ENCODE data around the gene PTPN6.
"Not testable (repeated sequence)": the region's sequence is repeated elsewhere in the genome, so short reads cannot be mapped to it uniquely, and the experiment has no call there.

PTPN6 gene

GRCh38 chr12:6950811-6951540 is at the start of gene PTPN6:
Gene PTPN6 (plus strand): TSS chr12:6951356. CDS start chr12:6951513, 157 bp downstream.
- DNase-seq (peak; percentile 68 to 77), ATAC-seq (peak; percentile 48)
- no peaks in the 10 kb centered on the region for H3K27me3 Mint-ChIP-seq
- peak within 1 kb of the TSS; percentile 93 to 95 for H3K4me3 Mint-ChIP-seq
- no peaks in the 10 kb centered on the region for H3K9me3 Mint-ChIP-seq
- peaks cover 72% of the 10 kb centered on the region for H3K4me1 Mint-ChIP-seq
- H3K27ac Mint-ChIP-seq, result peak within 1 kb of the TSS; percentile 90 to 94

- no peaks in the 10 kb centered on the region for H3K9me3 Mint-ChIP-seq
- H3K4me1 Mint-ChIP-seq, result peaks cover 16% of the 10 kb centered on the region
- no peak for DNase-seq
- no peaks in the 10 kb centered on the region for H3K27me3 Mint-ChIP-seq
- H3K4me3 Mint-ChIP-seq, result no peak overlapping the region
- H3K27ac Mint-ChIP-seq, result no peak overlapping the region
- no peak for ATAC-seq
These were observed 48.7 kb upstream of the PTPN6 start for GRCh38 chr12:6902448-6902847.

- H3K4me1 Mint-ChIP-seq, result peaks cover 16% of the 10 kb centered on the region
- ATAC-seq (no peak), DNase-seq (no peak)
- H3K27me3 Mint-ChIP-seq, result no peaks in the 10 kb centered on the region
- no peak overlapping the region for H3K4me3 Mint-ChIP-seq
- no peaks in the 10 kb centered on the region for H3K9me3 Mint-ChIP-seq
- no peak overlapping the region for H3K27ac Mint-ChIP-seq
These were observed 47.4 kb upstream of the PTPN6 start for GRCh38 chr12:6903722-6904121.

DNA sequence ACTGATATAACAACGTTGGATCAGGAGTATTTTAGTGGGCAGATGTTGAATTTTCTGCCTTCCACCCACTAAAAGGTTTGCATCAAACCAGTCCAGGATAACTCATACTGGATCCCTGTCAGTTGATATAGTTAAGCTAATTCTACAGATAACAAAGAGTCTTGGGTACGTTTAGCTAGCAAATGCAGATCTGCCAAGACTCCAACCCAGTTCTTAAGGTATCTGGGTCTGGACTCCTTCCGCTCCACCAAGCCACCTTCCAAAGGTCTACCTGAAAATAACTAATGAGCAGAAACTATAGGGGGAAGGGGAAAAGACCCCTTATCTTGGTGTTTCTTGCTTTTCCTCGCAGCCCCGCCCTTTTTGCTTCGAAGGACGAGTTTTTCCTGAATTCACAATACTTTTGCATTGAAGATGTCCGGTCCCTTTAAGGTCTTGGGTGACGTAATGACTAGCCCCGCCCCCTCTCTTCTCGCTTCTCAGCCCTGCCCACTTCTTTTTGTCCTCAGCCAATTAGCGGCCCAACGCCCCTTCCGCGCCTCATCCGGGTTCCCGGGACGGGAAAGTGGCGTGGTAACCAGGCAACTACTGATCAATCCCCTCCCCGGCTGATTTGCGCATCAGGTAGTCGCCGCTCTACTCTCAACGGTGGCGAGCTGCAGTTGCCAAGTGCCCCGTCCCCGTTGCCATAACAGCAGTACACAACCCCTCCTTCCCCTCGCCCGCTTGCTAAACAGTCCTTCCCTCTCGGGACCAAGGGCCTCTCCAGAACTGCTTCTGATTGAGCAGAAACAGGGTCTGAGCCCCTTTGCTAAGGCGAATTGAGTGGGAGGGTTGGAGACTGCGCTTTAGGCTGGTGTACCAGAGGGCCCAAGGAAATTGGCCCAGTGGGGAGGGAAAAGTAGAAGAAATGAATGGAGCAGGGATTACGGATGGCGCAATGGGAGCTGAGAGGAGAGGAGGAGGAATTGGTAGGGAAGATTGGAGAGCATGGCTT is 46.6 kb upstream of the PTPN6 start, which contains the start of gene LRRC23:
LRRC23 (plus strand) TSS at position 543 of the 997 bp plus-strand sequence. CDS start 812 bp downstream, outside the sequence.
- no peaks in the 10 kb centered on the region for H3K27me3 Mint-ChIP-seq
- peak; percentile 97 for ATAC-seq
- H3K27ac Mint-ChIP-seq, result no peak within 1 kb of the TSS
- H3K4me1 Mint-ChIP-seq, result peaks cover 12% of the 10 kb centered on the region
- H3K9me3 Mint-ChIP-seq, result no peaks in the 10 kb centered on the region
- H3K4me3 Mint-ChIP-seq, result no peak within 1 kb of the TSS
- DNase-seq, result peak; percentile 94 to 98

- DNase-seq (no peak), ATAC-seq (no peak)
- Mint-ChIP-seq H3K27me3 (no peaks in the 10 kb centered on the region), H3K9me3 (no peaks in the 10 kb centered on the region), H3K4me1 (peaks cover 4% of the 10 kb centered on the region), H3K27ac (no peak overlapping the region), H3K4me3 (no peak overlapping the region)
These were observed 45.6 kb upstream of the PTPN6 start for GRCh38 chr12:6905414-6906040.

- DNase-seq, H3K27ac Mint-ChIP-seq, H3K4me1 Mint-ChIP-seq, H3K9me3 Mint-ChIP-seq, H3K27me3 Mint-ChIP-seq, ATAC-seq, H3K4me3 Mint-ChIP-seq: not testable (repeated sequence)
These were observed 43.0 kb upstream of the PTPN6 start for GRCh38 chr12:6908141-6908540.

- Mint-ChIP-seq H3K4me1 (peaks cover 17% of the 10 kb centered on the region), H3K4me3 (no peak overlapping the region), H3K27me3 (no peaks in the 10 kb centered on the region), H3K9me3 (no peaks in the 10 kb centered on the region), H3K27ac (no peak overlapping the region)
- no peak for ATAC-seq
- no peak for DNase-seq
These were observed 41.6 kb upstream of the PTPN6 start for GRCh38 chr12:6909421-6910145.

DNA sequence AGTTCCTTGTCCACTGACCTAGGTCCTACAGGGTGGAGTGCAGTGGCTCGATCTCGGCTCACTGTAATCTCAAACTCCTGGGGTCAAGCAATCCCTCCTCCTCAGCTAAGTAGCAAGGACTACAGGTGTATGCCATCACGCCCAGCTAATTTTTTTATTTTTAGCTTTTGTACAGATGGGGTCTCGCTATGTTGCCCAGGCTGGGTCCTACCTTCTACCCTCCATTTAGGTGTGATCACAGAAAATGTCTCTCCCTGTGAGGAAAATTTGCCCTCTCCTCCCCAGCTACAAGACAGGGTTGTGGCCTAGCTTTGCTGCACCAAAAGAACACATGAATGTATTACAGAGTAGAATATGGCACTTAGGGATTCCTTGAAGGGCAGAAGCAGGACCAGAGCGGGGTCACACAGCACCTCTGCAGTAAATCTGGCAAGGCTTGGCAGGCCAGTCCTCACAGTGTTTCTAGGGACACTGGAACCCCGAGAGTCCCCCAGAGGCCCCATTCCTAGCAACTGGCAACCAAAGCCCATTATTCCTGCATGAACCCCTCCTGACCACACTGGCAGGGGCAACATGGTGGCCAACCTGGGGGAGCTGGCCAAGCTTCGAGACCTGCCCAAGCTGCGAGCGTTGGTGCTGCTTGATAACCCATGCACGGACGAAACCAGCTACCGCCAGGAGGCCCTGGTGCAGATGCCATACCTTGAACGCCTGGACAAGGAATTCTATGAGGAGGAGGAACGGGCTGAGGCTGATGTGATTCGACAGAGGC is 38.8 kb upstream of the PTPN6 start:
- H3K4me3 Mint-ChIP-seq, result peak overlapping the region; percentile 53 to 84
- no peak for DNase-seq
- no peaks in the 10 kb centered on the region for H3K9me3 Mint-ChIP-seq
- no peak for ATAC-seq
- no peaks in the 10 kb centered on the region for H3K27me3 Mint-ChIP-seq
- peak overlapping the region in 1 of 2 donors; percentile 57 for H3K27ac Mint-ChIP-seq
- H3K4me1 Mint-ChIP-seq, result peaks cover 42% of the 10 kb centered on the region

DNA sequence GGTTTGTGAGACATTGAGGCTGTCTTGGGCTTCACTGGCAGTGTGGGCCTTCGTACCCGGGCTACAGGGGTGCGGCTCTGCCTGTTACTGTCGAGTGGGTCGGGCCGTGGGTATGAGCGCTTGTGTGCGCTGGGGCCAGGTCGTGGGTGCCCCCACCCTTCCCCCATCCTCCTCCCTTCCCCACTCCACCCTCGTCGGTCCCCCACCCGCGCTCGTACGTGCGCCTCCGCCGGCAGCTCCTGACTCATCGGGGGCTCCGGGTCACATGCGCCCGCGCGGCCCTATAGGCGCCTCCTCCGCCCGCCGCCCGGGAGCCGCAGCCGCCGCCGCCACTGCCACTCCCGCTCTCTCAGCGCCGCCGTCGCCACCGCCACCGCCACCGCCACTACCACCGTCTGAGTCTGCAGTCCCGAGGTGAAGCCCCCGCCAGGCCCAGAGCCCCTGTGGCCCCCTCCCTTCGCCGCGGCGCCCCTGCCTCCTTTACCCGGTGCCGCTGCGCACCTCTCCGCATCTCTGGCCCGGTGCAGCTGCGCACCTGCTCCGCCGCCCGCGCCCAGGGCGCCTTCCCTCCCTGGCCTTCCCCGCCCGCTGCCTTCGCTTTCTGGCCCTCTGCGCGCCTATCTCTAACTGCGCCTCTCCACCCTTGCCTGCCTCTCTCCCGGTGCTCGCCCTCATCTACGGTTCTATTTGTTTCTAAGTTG is 36.8 kb upstream of the PTPN6 start, which contains the start of gene ENO2:
ENO2 (plus strand) TSS at position 335 of the 701 bp plus-strand sequence. CDS start 1,253 bp downstream, outside the sequence.
- Mint-ChIP-seq H3K27me3 (no peaks in the 10 kb centered on the region), H3K27ac (peak within 1 kb of the TSS; percentile 94 to 96), H3K4me1 (peaks cover 47% of the 10 kb centered on the region), H3K9me3 (no peaks in the 10 kb centered on the region), H3K4me3 (peak within 1 kb of the TSS; percentile 94 to 97)
- DNase-seq, result peak; percentile 76 to 81
- peak; percentile 93 for ATAC-seq

- Mint-ChIP-seq H3K27me3 (no peaks in the 10 kb centered on the region), H3K4me3 (peak overlapping the region; percentile 94 to 97), H3K27ac (peak overlapping the region; percentile 94 to 96), H3K9me3 (no peaks in the 10 kb centered on the region), H3K4me1 (peaks cover 55% of the 10 kb centered on the region)
- ATAC-seq (peak; percentile 10), DNase-seq (no peak)
These were observed 36.0 kb upstream of the PTPN6 start for GRCh38 chr12:6914947-6915788.

GRCh38 chr12:6915789-6916285 is 35.3 kb upstream of the PTPN6 start:
- H3K27me3 Mint-ChIP-seq, result no peaks in the 10 kb centered on the region
- no peaks in the 10 kb centered on the region for H3K9me3 Mint-ChIP-seq
- DNase-seq (no peak), ATAC-seq (no peak)
- peak overlapping the region in 1 of 2 donors; percentile 61 for H3K27ac Mint-ChIP-seq
- peak overlapping the region; percentile 94 to 97 for H3K4me3 Mint-ChIP-seq
- H3K4me1 Mint-ChIP-seq, result peaks cover 55% of the 10 kb centered on the region

DNA sequence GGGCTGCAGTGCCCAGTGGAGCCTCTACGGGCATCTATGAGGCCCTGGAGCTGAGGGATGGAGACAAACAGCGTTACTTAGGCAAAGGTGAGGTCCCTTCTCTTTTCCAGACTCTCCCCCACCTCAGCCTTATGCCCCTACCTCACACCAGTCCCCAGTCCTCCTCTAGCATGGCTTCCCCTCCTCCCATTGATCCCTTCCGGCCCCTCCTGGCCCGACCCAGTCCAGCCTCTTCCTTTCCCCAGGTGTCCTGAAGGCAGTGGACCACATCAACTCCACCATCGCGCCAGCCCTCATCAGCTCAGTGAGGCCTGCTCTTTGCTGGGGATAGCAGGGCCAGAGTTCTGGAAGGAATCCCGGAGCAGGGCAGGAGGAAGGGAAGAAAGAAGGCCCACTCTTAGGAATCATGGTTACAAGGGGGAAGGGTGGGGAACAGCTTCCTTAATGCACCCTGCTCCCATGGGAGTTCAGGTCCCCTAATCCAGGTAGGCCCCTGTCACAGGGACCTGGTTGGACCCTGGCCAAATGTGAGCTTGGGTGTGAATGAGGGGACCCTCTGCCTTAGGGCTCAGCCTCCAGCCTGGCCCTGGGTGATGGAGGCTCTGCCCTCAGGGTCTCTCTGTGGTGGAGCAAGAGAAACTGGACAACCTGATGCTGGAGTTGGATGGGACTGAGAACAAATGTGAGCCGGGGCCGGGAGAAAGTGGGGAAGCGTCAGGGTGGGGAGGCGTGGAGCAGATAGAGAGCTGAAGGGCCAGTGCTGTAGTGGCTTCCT is 34.5 kb upstream of the PTPN6 start:
- Mint-ChIP-seq H3K9me3 (no peaks in the 10 kb centered on the region), H3K27ac (peak overlapping the region; percentile 21 to 43), H3K4me3 (peak overlapping the region in 1 of 2 donors; percentile 97), H3K27me3 (no peaks in the 10 kb centered on the region), H3K4me1 (peaks cover 58% of the 10 kb centered on the region)
- DNase-seq (no peak), ATAC-seq (no peak)

Data from stimulated activated naive CD8-positive, alpha-beta T cell treated with anti-CD3 and anti-CD28 coated beads, Interleukin-15, amount 100 ng/mL, for 72 hours (primary cell).